Right lobe of liver (tissue), 4 donors: ENCODE results near the gene KRT34.

Source experiments
- POLR2A ChIP-seq: fragments of 450-650 bp; IDR thresholded peaks from one replicate; pipeline ENCODE4 v1.6.1; 2017; ENCODE audit warnings: antibody characterized with exemption, mild to moderate bottlenecking
- TF ChIP-seq, protein P1 (sequence below), 4 donors: fragments of 200-600 bp in 3 of 4; fragments of 450-650 bp in 1 of 4; IDR thresholded peaks; one replicate each; pipeline versions ENCODE4 v1.5.1 to v1.8.0; 2016 to 2022; ENCODE audit warnings: antibody characterized with exemption in 4 of 4, mild to moderate bottlenecking in 2 of 4
- donor health status: DM: no; HTN: no; CAD: no.
- donor health status: DM: no; HTN: no; CAD: no.
- donor health status: DM: no; HTN: yes; CAD: no.

DNA sequence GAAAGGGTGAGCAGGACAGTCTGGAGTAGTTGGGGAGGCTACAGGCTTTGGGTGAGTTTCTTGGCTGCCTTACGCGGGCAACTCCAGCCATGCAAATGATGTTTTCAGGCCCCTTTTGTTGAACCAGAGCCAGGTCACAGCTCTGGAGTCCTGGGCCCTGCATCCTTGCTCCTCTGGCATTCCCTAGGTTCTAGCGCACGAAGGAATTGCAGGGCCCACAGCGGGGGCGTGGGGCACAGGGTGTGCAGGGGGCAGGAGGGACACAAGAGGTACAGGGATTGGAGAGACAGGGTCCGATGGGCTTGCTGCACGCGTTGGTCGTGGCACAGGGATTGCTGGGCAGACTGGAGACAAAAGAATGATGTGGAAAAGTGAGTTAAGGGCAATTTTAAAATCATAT, 11.7 kb upstream of the KRT34 start:
- TF ChIP-seq, protein P1, sequence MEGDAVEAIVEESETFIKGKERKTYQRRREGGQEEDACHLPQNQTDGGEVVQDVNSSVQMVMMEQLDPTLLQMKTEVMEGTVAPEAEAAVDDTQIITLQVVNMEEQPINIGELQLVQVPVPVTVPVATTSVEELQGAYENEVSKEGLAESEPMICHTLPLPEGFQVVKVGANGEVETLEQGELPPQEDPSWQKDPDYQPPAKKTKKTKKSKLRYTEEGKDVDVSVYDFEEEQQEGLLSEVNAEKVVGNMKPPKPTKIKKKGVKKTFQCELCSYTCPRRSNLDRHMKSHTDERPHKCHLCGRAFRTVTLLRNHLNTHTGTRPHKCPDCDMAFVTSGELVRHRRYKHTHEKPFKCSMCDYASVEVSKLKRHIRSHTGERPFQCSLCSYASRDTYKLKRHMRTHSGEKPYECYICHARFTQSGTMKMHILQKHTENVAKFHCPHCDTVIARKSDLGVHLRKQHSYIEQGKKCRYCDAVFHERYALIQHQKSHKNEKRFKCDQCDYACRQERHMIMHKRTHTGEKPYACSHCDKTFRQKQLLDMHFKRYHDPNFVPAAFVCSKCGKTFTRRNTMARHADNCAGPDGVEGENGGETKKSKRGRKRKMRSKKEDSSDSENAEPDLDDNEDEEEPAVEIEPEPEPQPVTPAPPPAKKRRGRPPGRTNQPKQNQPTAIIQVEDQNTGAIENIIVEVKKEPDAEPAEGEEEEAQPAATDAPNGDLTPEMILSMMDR (IDR thresholded peaks at IDR 0.05): no peak
- no peak for TF ChIP-seq POLR2A
